ENCODE data around the gene ZCCHC24.

Gene ZCCHC24

DNA sequence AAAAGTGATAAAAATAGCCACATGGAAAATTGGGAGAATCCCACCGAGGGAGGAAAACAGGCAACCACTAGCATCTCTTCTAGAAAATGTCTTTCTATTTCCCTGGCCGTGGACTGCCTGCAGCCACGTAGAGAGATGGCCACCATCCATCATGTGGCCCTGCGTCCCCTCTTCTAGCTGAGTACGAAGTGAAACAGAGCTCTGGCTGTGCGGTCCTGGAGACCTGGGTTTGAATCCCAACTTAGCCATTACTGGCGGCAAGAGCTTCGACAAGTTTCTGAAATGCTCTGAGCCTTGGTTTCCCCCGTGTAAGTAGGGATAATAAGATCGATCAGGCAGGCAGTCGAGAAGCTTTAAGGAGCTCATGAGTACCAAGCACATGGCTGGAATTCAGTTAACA, 32.9 kb downstream of the ZCCHC24 start:
- no peak for DNase-seq (ENCODE audit: low read depth in 4 of 4, low spot score in 1 of 4)

DNA sequence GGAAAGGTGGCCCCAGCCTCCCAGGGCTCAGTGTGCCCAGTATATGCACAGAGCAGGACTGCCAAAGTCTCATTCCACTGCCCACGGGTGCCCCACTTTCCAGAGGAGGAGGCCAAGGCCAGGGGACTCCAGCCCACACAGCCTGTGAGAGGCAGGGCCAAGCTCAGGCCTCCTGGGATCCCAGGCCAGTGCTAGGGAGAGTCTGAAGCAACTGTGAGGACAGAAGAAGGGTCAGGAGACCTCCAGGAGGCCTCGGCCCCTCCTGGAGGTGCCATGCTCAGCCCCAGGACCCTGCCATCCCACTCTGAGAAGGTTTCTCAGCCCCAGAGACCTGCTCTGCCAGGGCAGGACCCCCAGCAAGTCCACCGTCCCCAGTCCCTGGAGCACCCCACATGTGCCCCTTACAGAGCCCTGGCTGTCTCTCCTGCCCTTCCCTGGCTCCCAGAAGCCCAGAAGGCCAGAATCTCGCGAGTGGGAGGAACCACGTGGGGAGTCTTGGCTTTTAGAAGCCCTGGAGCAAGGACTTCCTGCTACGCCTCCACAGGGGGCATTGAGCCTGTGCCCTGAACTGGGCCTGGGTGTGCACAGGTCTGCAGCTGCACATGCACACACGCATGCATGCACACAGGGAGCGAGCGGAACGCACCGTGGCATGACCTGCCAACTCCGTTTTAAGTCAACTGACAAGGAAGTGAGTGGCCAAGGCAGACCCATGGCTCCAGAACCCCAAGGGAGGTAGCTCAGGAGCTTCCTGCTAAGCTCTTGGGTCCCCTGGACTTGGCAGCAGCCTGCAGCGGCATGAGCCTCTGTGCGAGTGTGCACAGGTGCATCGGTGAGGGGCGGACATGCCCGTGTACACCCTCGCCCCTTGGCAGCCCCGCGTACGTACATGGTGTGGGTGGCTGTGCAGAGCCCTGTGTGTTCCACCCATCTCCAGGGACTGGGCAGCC, 33.6 kb downstream of the ZCCHC24 start:
- no peak for DNase-seq (ENCODE audit: low read depth in 4 of 4, low spot score in 1 of 4)

DNA sequence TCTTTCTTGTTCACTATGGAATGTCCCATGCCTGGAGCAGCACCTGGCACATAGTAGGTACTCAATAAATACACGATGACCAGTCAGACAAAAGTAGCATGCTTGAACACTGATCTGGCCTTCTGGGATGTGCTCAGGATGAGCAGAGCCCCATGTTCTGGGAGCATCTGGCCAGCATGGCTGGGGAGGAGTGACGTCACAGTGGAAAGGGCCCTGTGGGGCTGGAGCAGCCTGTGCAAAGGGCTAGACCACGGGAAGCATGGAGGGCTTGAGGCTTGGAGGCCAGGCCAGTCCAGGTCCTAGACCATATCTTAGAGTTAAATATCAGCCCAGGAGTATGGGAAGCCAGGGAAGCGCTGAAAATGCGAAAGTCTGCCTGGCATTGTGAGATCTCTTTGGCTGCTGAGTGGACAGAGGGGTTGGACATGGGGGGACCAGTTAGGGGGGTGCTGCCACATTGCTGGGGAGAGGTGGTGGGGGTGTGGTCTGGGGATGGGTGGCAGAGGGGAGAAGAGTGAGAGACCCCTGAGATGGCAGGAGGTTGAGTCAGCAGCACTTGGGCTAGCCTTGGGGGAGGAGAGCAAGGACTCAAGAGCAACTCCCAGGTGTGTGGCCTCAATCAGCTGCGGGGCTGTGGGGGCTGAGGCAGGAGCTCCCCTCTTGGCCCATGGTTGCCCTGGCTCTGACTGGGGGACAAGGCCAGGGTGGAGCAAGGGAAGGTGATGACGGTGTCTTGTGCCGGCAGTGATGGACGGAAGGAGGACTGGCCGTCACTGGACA, 34.9 kb downstream of the ZCCHC24 start:
- no peak for DNase-seq (ENCODE audit: low read depth in 4 of 4, low spot score in 1 of 4)

DNA sequence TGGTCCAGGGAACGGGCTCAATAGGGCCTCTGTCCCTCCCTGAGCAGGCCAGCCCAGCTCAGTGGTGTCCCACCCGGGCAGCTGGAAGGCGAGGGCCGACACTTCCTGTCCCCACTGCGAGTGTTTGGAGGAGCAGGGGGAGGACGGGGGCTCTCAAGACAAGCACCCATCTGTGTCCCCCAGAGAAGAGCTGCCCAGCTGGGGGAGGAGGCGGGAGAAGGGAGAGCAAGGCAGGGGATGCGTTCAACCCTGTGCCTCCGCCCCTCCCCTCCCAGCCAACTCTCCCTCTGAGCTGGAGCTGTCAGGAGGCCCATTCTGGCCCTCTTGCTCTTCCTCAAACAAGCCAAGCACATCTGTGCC, 35.7 kb downstream of the ZCCHC24 start:
- no peak for DNase-seq (ENCODE audit: low read depth in 4 of 4, low spot score in 1 of 4)

DNA sequence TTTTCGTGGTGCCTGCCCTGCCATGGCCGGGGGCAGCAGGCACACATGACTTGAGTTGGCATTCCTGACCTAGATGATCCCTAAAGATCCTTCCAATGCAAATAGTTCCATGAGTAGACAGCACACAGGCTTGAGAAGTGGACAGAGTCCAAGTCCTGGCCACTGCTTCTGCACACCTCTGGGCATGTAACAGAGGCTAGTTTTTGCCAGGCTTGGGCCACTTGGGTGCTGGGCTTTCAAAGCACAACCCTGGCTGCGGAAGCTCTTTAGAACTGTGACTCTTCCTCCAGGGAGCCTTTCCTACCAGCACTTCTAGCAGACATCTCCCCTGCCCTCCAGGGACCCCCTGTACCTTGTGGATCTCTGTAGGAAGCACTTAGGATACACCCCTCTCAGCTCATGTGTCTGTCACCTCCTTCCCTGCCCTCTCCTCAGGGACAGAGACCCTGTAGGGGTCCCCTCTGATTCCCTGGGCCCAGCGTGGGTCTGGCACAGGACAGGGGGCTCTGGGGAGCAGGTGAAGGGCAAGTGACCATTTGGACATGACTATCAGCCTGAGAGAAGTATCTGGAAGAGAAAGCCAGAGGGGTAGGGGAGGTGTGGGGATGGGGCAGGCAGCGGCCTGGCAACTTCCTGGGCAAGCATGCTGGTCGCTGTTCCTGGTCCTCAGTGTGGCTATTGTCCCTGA, 36.2 kb downstream of the ZCCHC24 start:
- DNase-seq (ENCODE audit: low read depth in 4 of 4, low spot score in 1 of 4), result no peak

DNA sequence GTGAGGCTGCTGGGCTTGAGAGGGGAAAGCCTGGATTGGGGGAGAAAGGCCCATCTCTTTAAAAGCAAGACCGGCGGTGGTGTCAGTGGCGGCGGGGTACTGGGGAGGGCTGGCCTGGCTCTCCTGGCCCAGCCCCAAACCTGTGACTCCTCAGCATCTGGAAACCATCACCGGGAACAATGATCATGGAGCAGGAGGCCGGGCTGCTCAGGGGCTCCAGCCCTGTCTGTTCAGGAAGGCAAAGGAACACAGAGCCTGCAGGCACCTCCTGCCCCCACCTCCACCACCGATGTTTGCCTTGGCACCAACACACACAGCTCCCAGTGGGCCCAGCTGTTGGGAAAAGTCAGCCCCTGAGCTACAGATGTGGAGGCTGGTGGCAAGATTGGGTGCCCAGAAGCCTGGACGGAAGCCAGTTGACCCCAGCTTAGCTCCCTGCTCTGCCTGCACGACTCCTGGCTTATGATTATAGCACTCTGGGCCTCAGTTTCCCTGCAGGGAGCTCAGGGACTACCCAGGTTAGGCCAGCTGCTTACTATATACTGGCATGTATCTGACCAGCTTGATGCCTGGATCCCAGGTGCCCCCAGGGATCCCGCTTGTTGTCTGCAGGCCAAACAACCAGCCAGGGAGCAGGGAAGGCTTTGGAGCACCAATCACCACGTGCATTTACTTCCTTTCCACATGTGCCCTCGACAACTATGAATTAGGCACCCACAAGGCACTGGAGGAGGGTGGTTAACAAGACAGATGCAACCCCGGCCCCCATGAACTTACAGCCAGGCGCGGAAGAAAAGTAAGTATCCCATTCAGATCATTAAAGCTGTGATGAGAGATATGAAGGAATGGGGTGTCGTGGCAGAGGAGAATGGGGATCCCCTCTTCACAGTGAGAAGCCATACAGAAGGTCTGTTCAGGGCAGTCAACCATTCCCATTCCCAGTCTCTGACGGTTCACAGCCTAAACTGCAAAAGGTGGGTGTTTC, 37.3 kb downstream of the ZCCHC24 start:
- no peak for DNase-seq (ENCODE audit: low read depth in 4 of 4, low spot score in 1 of 4)

DNA sequence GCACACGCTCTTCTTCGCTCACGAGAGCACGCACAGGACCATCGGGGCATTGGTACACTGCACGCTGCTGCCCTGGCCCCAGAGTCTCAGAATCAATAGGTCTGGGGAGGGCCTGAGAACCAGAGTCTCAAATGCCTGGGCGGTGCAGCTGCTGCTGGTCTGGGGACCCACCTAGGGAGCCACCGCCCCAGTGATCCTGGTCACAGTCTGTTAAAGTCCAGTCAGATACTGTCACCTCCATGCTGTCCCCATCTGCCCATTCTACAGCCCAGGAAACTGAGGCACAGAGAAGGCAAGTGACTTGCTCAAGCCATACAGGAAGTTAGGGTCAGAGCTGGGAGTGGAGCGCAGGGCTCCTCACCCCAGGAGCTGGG, 38.0 kb downstream of the ZCCHC24 start:
- no peak for DNase-seq (ENCODE audit: low read depth in 4 of 4, low spot score in 1 of 4)

DNA sequence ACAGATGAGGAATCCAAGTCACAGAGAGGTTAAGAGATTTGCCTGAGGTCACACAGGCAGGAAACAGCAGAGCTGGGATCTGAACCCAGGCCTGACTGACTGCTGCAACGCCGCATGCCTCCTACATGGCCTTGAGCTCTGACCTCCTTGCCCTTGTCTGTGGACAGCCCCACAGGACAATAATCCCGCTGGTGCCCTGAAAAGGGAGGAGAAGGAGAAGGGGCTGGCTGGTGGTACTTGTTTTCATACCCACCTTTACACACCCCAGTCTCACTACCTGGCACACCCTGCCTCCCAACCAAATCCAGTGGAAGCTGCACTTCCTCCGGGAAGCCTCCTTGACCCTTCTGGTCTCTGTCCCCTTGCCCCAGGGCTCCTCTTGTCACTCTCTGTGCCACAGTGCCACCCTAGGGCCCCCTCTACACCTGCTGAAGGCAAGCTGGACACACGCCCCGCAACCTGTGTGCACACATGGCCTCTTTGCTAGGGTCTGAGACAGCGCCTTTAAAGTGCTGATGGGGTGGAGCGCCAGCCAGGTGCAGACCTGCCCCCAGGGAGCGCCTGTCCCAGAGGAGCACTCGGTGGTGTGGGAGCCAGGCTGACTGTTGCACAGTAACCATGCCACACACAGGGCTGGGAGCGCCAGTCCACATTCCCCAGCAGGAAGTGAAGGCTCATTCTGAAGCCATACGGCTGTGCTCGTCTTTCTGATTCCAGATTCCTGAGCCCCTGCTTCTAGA, 38.6 kb downstream of the ZCCHC24 start:
- no peak for DNase-seq (ENCODE audit: low read depth in 4 of 4, low spot score in 1 of 4)

DNA sequence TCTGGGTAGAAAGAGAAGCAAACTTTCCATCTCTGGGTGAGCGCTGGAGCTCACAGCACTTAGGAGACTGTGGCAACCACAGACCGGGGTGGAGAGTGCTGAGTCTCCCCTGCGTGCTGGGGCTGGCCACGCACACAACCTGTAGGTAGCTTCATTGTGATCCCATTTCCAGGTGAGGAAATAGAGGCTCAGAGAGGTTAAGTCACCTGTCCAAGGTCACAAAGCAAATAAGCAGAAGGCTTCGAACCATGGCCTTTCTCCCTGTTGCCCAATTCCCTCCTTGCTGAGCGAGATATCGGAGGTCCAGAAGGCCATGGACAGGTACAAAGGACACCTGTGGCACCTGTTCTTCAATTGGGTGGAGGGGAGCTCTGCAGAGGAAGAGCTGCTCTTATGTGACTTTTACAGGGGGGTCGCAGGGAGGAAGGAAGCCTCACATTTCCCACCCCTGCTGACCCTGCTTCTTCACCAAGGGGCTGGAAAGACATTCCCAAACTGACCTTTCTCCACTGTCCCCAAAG, 39.4 kb downstream of the ZCCHC24 start:
- DNase-seq (ENCODE audit: low read depth in 4 of 4, low spot score in 1 of 4), result no peak

DNA sequence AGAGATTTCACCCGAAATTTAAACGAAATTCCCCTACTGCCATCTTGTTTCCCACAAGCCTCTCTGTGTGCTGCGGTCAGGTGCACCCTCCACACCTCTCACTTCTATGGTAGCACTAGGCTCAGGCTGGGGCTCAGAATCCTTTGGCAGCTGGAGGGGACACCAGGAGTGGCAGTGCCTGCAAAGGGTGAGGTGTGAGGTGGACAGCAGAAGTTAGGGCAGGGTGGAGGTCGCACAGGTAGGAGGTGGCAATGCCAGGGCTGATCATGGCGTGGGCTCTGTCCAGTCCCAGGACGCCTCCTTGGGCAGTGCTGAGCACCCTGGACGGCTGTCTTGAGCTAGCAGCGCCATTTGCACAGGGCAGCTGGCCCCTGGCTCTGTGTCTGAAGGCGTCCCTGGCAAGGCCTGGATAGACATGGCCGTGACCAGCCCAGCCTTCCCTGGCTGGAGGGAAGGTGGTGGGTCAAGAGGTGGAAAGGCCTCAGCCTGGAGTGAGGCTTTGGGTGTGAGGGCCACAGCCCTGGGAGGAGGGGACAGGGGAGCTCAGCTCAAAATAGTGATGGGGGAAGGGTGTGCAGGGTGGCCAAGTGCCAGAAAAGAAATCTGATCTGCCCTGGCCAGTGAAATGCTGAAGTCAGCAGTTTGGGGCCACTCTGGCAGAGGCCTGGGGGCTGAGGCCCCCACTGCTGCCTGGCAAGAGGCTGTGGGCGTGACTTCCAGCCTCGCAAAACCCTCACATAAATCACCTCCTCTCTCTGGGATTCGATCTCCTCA, 40.0 kb downstream of the ZCCHC24 start:
- no peak for DNase-seq (ENCODE audit: low read depth in 4 of 4, low spot score in 1 of 4)

DNA sequence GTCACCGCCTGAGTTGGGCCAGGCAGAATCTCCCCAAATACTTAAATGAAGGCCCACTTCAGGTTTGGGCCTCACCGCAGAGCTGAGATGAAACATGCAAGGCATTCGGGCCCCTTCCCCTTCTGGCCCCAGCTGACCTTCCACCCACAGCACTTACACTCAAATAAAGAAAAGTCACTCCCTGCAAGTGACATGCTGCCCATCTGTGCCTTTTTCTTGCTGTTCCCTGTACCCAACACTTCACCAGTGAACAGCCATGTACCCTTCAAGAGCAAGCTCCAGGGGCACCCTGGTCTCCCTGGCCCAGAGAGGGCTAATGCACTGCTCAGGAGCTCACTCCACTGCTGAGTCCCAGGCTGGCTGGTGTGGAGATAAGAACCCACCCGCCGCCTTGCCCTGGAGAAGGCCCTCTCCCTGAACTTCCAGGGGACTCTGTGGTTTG, 40.7 kb downstream of the ZCCHC24 start:
- no peak for DNase-seq (ENCODE audit: low read depth in 4 of 4, low spot score in 1 of 4)

DNA sequence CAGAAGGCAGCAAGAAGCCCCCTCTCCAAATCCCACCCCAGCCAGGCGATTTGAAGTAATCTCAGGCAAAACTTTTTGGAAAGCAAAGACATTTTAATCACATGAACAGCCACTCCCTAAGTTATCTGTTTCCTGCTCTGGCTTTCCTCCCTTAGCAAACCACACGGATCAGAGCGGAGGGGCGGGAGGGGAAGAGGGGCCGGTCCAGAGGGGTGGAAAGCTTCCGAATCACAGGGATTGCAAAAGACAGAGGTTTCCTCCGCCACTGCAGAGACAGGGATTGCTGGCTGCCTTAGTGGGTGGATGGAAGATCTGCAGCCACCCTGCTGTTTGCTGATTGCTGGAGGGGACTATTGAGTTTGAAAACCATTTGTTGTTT, 41.2 kb downstream of the ZCCHC24 start:
- DNase-seq (ENCODE audit: low read depth in 4 of 4, low spot score in 1 of 4), result no peak

DNA sequence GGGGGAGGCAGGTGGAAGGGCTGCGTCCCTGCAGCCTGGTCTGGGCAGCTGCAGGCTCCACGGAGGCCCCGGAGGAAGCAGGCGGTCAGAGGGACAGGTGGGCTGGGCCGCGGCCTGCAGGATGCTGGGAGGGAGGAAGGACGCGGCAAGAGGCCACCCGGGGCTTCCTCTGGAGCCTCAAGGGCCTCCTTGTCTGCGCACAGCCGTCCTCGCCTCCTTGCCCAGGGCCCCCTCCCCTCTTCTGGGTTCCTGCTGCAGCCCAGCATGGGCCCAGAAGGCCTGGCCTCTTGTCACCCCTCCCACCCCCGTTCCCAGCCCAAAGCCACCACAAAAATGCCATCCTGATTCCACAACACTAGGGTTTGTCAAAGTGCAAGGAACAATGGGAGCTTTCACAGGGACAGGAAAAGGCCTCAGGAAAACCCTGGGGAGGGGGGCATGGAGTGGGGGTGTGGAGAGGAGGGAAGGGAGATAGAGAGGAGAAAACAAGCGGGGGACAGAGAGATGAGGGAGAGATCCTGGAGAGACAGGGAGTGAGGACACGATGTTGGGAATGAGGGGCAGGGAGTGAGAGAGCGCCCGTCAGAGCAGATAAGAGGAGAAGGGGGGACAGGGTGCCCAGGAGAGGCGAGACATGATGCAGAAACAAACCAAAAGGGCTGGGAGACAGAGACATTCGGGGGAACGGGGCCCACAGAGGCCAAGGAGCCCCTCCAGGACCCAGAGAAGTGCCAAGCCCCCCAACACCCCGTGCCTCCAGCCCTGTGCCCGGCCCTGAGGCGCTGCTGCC, 41.8 kb downstream of the ZCCHC24 start:
- DNase-seq (ENCODE audit: low read depth in 4 of 4, low spot score in 1 of 4), result no peak

DNA sequence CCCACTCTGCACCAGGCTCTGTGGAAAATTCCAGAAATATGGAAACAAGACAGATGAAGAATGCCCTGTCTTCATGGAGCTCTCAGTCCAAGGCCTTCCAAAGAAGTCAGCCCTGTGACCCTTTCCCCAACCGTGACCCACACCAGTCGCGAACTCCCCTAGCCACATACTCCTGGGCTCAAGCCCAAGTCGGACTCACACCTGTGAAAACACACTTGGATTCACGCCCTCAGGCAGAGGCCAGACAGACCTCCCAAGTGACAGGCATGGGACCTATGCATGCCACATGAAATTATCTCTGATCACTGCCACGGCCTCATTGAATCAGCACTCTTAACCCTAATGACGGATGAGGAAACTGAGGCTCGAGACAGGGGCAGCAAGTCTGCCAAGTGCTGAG, 42.5 kb downstream of the ZCCHC24 start:
- no peak for DNase-seq (ENCODE audit: low read depth in 4 of 4, low spot score in 1 of 4)

DNA sequence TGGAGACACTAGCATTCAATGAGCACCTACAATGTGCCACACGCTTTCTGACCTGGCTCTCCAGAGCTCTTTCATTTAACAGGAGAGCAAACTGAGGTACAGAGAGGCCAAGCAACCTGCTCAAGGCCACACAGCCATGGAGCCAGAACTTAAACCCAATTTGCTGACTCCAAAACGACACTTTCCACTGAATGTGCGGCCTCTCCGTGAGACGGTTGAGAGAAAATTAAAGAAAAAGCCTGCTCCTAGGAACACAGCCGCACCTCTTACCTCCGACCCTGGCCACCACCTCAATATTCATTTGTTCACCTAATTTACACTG, 42.8 kb downstream of the ZCCHC24 start:
- no peak for DNase-seq (ENCODE audit: low read depth in 4 of 4, low spot score in 1 of 4)

DNA sequence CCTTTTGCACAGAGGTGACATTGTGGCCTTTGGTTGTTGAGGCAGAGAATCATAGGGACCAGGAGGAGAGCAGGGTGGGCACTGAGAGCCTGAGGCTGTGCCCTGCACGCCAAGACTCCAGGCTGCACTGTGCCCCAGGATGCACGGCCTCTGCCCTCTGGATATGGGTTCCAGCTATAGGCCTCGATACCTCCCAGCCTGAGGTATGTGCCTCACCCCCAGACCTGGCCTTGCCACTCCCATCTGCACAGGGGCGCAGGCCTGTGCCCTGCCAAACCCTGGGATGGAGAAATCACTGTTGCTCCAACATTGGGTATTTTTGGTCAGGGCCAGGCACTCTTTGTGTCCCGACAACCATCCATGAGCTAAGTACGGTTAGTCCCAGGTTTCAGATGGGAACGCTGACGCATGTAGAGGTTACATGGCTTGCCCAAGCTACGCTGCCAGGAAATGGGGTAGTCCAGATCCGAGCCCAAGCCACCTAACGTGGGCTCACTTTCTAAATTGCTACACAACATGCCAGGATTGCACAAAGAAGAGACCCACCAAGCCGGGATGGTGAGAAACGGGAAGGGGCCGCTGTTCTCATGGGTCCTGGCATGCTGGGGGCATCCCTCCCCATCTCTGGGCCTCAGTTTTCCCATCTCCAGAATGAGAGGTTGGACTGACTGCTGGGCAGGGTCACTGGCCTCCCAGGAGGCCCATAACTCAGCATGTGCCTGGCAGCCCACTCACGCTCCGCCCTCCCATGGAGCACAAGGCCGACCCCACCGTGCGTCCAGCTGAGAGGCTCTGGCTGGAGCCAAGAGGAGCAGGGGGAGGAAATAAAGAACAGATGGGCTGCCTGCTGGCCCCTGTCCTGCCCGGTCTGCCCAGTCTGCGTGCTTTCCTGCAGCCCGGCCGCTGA, 44.2 kb downstream of the ZCCHC24 start:
- no peak for DNase-seq (ENCODE audit: low read depth in 4 of 4, low spot score in 1 of 4)
